CD4-positive, CD25-positive, alpha-beta regulatory T cell (primary cell): ENCODE data around the gene OR10G7. TPM values are rescaled to one million over a fixed set of nuclear protein-coding genes. Genes with fewer than 3 reads are reported as not detected.

ENCODE experiments used
- ATAC-seq, 2 donors: fragments of 150-1000 bp; cut with Tn5 transposase; one replicate each; pipeline ENCODE4 v1.10.0; 2021; ENCODE audit warnings: low read depth in 2 of 2, moderate number of reproducible peaks in 2 of 2, moderate library complexity in 1 of 2
- DNase-seq, 3 donors: peaks; one replicate each; pipeline versions ENCODE4 v3.0.0 to v3.0.0-alpha.2; 2012 to 2022; ENCODE audit warnings: mixed read lengths in 1 of 3
- H3K27ac ChIP-seq: one replicate; pipeline ENCODE4 v1.7.0; 2013; ENCODE audit warnings: mild to moderate bottlenecking, low read length; ENCODE audit not compliant: insufficient read depth, poor library complexity, severe bottlenecking
- H3K27me3 ChIP-seq: one replicate; pipeline ENCODE4 v1.7.0; 2013; ENCODE audit warnings: low read length; ENCODE audit not compliant: control insufficient read depth, insufficient read depth
- H3K36me3 ChIP-seq: one replicate; pipeline ENCODE4 v1.7.0; 2013; ENCODE audit warnings: mild to moderate bottlenecking, low read length, moderate library complexity; ENCODE audit not compliant: control insufficient read depth, insufficient read depth
- H3K4me1 ChIP-seq: 2 replicates; pipeline ENCODE4 v1.7.0; 2013; ENCODE audit warnings: mild to moderate bottlenecking, low read length; ENCODE audit not compliant: insufficient read depth, control insufficient read depth, poor library complexity, severe bottlenecking
- H3K4me3 ChIP-seq: one replicate; pipeline ENCODE4 v1.7.0; 2013; ENCODE audit warnings: low read depth, mild to moderate bottlenecking, low read length, moderate library complexity
- H3K9me3 ChIP-seq, 2 experiments: 1 replicate in 1 of 2; 2 replicates in 1 of 2; pipeline ENCODE4 v1.7.0; 2013; ENCODE audit warnings: low read length in 2 of 2, mild to moderate bottlenecking in 1 of 2, moderate library complexity in 1 of 2; ENCODE audit not compliant: control insufficient read depth in 2 of 2
- H3K27ac Mint-ChIP-seq, 3 donors: one replicate each; pipeline ENCODE4 v1.8.0; 2020 to 2022; ENCODE audit warnings: mild to moderate bottlenecking in 3 of 3, mixed read lengths in 3 of 3, moderate library complexity in 2 of 3
- H3K27me3 Mint-ChIP-seq: one replicate; pipeline ENCODE4 v1.8.0; 2022; ENCODE audit warnings: mild to moderate bottlenecking, mixed read lengths
- H3K36me3 Mint-ChIP-seq: one replicate; pipeline ENCODE4 v1.8.0; 2020; ENCODE audit warnings: mixed read lengths
- H3K4me1 Mint-ChIP-seq, 4 donors: one replicate each; pipeline ENCODE4 v1.8.0; 2020 to 2022; ENCODE audit warnings: mixed read lengths in 4 of 4, mild to moderate bottlenecking in 1 of 4
- H3K4me3 Mint-ChIP-seq, 4 donors: one replicate each; pipeline ENCODE4 v1.8.0; 2020 to 2022; ENCODE audit warnings: mild to moderate bottlenecking in 4 of 4, mixed read lengths in 4 of 4, moderate library complexity in 3 of 4
- H3K9me3 Mint-ChIP-seq, 7 donors: one replicate each; pipeline ENCODE4 v1.8.0; 2020 to 2022; ENCODE audit warnings: mixed read lengths in 7 of 7, mild to moderate bottlenecking in 3 of 7, moderate library complexity in 2 of 7
- polyA plus RNA-seq, 4 donors: library from polyadenylated mRNA; unstranded; fragments of 300-500 nt; fragmentation: Illumina TruSeq; gene quantifications; one replicate each; pipeline ENCODE4 v1.2.3, GENCODE V29; 2021
- total RNA-seq: library from RNA; stranded (reverse); gene quantifications from one replicate; pipeline ENCODE4 v1.2.3, GENCODE V29; 2022

Gene OR10G7
- total and polyA plus RNA-seq, 5 donors from 2014 or later = not detected

GRCh38 chr11:124078591-124078990 lies 37.5 kb upstream of the OR10G7 start:
- Mint-ChIP-seq H3K36me3 (no peaks in the 10 kb centered on the region), H3K4me1 (peaks cover 0 to 9% (median 0%) of the 10 kb centered on the region in 4 donors)
- H3K27me3 ChIP-seq = peaks cover 2% of the 10 kb centered on the region

GRCh38 chr11:124077266-124077665 lies 36.1 kb upstream of the OR10G7 start:
- peaks cover 0 to 9% (median 0%) of the 10 kb centered on the region in 4 donors for H3K4me1 Mint-ChIP-seq
- Histone ChIP-seq H3K27me3 (no peaks in the 10 kb centered on the region), H3K27ac (no peak overlapping the region), H3K4me1 (no peaks in the 10 kb centered on the region), H3K4me3 (no peak overlapping the region), H3K36me3 (no peaks in the 10 kb centered on the region), H3K9me3 (no peaks in the 10 kb centered on the region)
- peaks cover 29% of the 10 kb centered on the region for H3K27me3 Mint-ChIP-seq
- no peak overlapping the region for H3K4me3 Mint-ChIP-seq
- ATAC-seq = no peak
- no peaks in the 10 kb centered on the region for H3K9me3 Mint-ChIP-seq
- H3K36me3 Mint-ChIP-seq = no peaks in the 10 kb centered on the region
- DNase-seq = no peak
- no peak overlapping the region for H3K27ac Mint-ChIP-seq

More at GRCh38 chr11:124078591-124078990, 37.5 kb upstream of the OR10G7 start:
- H3K27me3 Mint-ChIP-seq = peaks cover 29% of the 10 kb centered on the region
- H3K4me3 Mint-ChIP-seq = no peak overlapping the region
- H3K9me3 Mint-ChIP-seq = no peaks in the 10 kb centered on the region
- peak overlapping the region in 1 of 3 donors; percentile 15 for H3K27ac Mint-ChIP-seq
- Histone ChIP-seq H3K4me3 (no peak overlapping the region), H3K4me1 (no peaks in the 10 kb centered on the region), H3K9me3 (no peaks in the 10 kb centered on the region), H3K36me3 (no peaks in the 10 kb centered on the region), H3K27ac (no peak overlapping the region)
- ATAC-seq = no peak
- DNase-seq = no peak

- H3K4me1 ChIP-seq = no peaks in the 10 kb centered on the region
- H3K4me3 Mint-ChIP-seq = peak overlapping the region in 2 of 4 donors; percentile 63 to 68
- H3K9me3 Mint-ChIP-seq = no peaks in the 10 kb centered on the region
- DNase-seq (peak in 1 of 3 donors; percentile 7), ATAC-seq (peak in 1 of 2 donors; percentile 12)
- H3K27ac ChIP-seq = no peak overlapping the region
- H3K27me3 ChIP-seq = no peaks in the 10 kb centered on the region
- no peaks in the 10 kb centered on the region for H3K36me3 Mint-ChIP-seq
- no peak overlapping the region for H3K27ac Mint-ChIP-seq
- H3K36me3 ChIP-seq = no peaks in the 10 kb centered on the region
- peaks cover 0 to 9% (median 1%) of the 10 kb centered on the region in 4 donors for H3K4me1 Mint-ChIP-seq
- H3K9me3 ChIP-seq = no peaks in the 10 kb centered on the region
- no peak overlapping the region for H3K4me3 ChIP-seq
- peaks cover 33% of the 10 kb centered on the region for H3K27me3 Mint-ChIP-seq
Observed at GRCh38 chr11:124075841-124076651, 34.9 kb upstream of the OR10G7 start.

- Mint-ChIP-seq H3K9me3 (no peaks in the 10 kb centered on the region), H3K27me3 (peaks cover 35% of the 10 kb centered on the region), H3K36me3 (no peaks in the 10 kb centered on the region), H3K27ac (no peak overlapping the region), H3K4me3 (peak overlapping the region in 1 of 4 donors; percentile 63), H3K4me1 (peaks cover 0 to 9% (median 2%) of the 10 kb centered on the region in 4 donors)
- no peak overlapping the region for H3K27ac ChIP-seq
- DNase-seq (no peak), ATAC-seq (no peak)
- no peaks in the 10 kb centered on the region for H3K4me1 ChIP-seq
- no peaks in the 10 kb centered on the region for H3K9me3 ChIP-seq
- H3K4me3 ChIP-seq = no peak overlapping the region
- no peaks in the 10 kb centered on the region for H3K27me3 ChIP-seq
- H3K36me3 ChIP-seq = no peaks in the 10 kb centered on the region
Observed at GRCh38 chr11:124075492-124075840, 34.3 kb upstream of the OR10G7 start.

GRCh38 chr11:124074554-124074953 lies 33.4 kb upstream of the OR10G7 start:
- Mint-ChIP-seq H3K36me3 (no peaks in the 10 kb centered on the region), H3K4me3 (no peak overlapping the region), H3K27ac (no peak overlapping the region)

GRCh38 chr11:124072147-124072546 lies 31.0 kb upstream of the OR10G7 start:
- H3K9me3 Mint-ChIP-seq = no peaks in the 10 kb centered on the region
- H3K27me3 Mint-ChIP-seq = peaks cover 34% of the 10 kb centered on the region
- H3K4me1 Mint-ChIP-seq = peaks cover 0 to 9% (median 4%) of the 10 kb centered on the region in 4 donors
- DNase-seq (no peak), ATAC-seq (no peak)
- H3K4me3 ChIP-seq = no peak overlapping the region
- H3K9me3 ChIP-seq = no peaks in the 10 kb centered on the region
- no peaks in the 10 kb centered on the region for H3K4me1 ChIP-seq
- no peak overlapping the region for H3K27ac Mint-ChIP-seq
- no peak overlapping the region for H3K27ac ChIP-seq
- no peak overlapping the region for H3K4me3 Mint-ChIP-seq
- H3K36me3 ChIP-seq = no peaks in the 10 kb centered on the region
- peaks cover 3% of the 10 kb centered on the region for H3K27me3 ChIP-seq
- H3K36me3 Mint-ChIP-seq = no peaks in the 10 kb centered on the region

More at GRCh38 chr11:124074554-124074953, 33.4 kb upstream of the OR10G7 start:
- no peaks in the 10 kb centered on the region for H3K4me1 ChIP-seq
- H3K4me3 ChIP-seq = no peak overlapping the region
- H3K27me3 ChIP-seq = no peaks in the 10 kb centered on the region
- H3K27me3 Mint-ChIP-seq = peaks cover 35% of the 10 kb centered on the region
- no peaks in the 10 kb centered on the region for H3K36me3 ChIP-seq
- no peak overlapping the region for H3K27ac ChIP-seq
- H3K9me3 Mint-ChIP-seq = no peaks in the 10 kb centered on the region
- no peaks in the 10 kb centered on the region for H3K9me3 ChIP-seq
- H3K4me1 Mint-ChIP-seq = peaks cover 0 to 9% (median 2%) of the 10 kb centered on the region in 4 donors
- DNase-seq (no peak), ATAC-seq (no peak)

- Histone ChIP-seq H3K4me1 (no peaks in the 10 kb centered on the region), H3K27me3 (peaks cover 4% of the 10 kb centered on the region), H3K9me3 (no peaks in the 10 kb centered on the region), H3K4me3 (no peak overlapping the region), H3K27ac (no peak overlapping the region), H3K36me3 (no peaks in the 10 kb centered on the region)
- Mint-ChIP-seq H3K27me3 (peaks cover 29% of the 10 kb centered on the region), H3K27ac (no peak overlapping the region), H3K4me3 (no peak overlapping the region), H3K9me3 (no peaks in the 10 kb centered on the region), H3K4me1 (peaks cover 0 to 7% (median 3%) of the 10 kb centered on the region in 4 donors), H3K36me3 (no peaks in the 10 kb centered on the region)
- no peak for ATAC-seq
- no peak for DNase-seq
Observed at GRCh38 chr11:124071623-124071948, 30.5 kb upstream of the OR10G7 start.
